GM13976 (cell line): ENCODE measurements around the gene OBP2A.

ENCODE experiments used
- DNase-seq: peaks from one replicate; pipeline ENCODE4 v3.0.0; 2012; ENCODE audit warnings: low spot score
- in situ Hi-C: fragments of 300-500 bp; cut with MboI; formaldehyde crosslinking; loops from one replicate; pipeline ENCODE4 v1.12.0; 2022; ENCODE audit warnings: low sequenced_read_pairs, mixed read lengths, inconsistent platforms; ENCODE audit not compliant: unreplicated experiment
- TF ChIP-seq, protein P1 (sequence below): IDR thresholded peaks from 2 replicates; pipeline ENCODE4 v1.5.1; 2012; ENCODE audit warnings: borderline replicate concordance, mild to moderate bottlenecking; ENCODE audit not compliant: insufficient read depth; ENCODE audit errors: extremely low read depth, missing control alignments, control extremely low read depth

Gene OBP2A

DNA sequence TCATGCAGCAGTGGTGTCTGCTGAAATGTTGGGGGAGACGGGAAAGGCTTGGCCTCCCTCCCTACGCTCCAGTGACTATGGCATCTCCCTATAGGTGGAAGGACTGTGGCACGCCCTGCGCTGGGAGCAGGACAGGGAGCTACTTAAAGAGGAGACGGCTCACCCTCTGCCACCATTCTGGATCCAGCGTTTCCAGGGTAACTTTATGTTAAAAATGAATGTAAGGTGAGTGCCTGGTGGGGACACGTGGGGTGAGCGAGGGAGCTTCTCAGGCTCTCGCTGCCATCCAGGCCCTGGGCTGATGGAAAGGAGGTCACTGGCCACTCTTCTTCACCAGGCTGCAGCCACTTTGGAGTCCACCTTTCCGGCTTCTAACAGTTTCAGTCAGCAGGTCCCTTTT is 31.3 kb downstream of the OBP2A start:
- TF ChIP-seq, protein P1, sequence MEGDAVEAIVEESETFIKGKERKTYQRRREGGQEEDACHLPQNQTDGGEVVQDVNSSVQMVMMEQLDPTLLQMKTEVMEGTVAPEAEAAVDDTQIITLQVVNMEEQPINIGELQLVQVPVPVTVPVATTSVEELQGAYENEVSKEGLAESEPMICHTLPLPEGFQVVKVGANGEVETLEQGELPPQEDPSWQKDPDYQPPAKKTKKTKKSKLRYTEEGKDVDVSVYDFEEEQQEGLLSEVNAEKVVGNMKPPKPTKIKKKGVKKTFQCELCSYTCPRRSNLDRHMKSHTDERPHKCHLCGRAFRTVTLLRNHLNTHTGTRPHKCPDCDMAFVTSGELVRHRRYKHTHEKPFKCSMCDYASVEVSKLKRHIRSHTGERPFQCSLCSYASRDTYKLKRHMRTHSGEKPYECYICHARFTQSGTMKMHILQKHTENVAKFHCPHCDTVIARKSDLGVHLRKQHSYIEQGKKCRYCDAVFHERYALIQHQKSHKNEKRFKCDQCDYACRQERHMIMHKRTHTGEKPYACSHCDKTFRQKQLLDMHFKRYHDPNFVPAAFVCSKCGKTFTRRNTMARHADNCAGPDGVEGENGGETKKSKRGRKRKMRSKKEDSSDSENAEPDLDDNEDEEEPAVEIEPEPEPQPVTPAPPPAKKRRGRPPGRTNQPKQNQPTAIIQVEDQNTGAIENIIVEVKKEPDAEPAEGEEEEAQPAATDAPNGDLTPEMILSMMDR = no peak
- no peak for DNase-seq
- in situ Hi-C loops = no loop called here

DNA sequence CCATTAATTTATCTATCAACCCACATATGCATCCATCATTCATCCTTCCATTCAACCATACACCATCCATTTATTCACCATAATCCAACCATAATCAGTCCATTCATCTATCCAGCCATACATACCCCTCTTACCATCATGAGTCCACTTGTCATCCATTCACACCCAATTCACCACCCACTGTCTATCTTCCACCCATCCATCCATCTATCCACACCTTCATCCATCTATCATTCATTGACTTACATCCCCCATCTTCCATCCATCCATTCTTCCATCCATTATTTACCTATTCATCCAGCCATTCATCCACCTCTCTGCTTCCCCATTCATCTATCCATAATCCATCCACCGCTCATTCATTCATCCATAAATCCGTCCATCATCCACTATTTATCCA is 33.4 kb downstream of the OBP2A start:
- TF ChIP-seq, protein P1 = no peak
- in situ Hi-C loops = no loop called here

DNA sequence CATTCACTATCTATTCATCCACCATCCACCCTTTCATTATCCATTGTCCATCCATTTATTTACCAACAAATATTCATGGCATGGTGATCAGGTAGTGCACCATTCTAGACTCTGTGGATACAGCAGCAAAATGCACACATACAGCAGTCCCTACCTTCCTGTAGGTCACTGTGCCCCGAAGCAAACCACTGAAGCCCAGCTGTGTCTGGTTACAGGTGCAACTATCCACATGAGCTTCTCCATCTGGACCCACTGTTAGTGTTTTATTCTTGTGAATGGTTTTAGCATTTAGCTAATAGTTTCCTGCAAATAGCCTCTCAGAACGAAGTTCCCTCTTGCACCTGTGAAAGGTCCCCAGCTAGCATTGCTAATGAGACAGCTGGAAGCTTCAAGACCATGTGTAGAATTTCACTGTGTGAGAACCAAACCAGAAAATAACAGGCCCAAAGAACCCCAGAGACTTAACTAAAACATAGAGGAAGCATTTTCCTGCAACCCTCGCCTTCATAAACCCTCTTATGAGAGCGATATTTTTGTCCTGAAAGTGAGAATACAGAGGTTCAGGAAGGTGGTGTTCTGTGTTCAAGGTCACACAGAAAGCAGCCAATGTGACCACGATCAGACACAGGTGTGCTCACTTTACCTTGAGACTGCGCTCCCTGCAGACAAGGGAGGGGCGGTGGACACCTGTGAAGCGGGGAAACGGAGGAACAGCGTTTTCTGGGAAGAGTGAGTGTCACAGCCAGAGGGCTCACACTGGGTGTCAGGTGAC is 34.1 kb downstream of the OBP2A start:
- DNase-seq = no peak
- TF ChIP-seq, protein P1 = no peak
- in situ Hi-C loops = no loop called here

More for the DNA sequence above, 33.4 kb downstream of the OBP2A start:
- DNase-seq = no peak

DNA sequence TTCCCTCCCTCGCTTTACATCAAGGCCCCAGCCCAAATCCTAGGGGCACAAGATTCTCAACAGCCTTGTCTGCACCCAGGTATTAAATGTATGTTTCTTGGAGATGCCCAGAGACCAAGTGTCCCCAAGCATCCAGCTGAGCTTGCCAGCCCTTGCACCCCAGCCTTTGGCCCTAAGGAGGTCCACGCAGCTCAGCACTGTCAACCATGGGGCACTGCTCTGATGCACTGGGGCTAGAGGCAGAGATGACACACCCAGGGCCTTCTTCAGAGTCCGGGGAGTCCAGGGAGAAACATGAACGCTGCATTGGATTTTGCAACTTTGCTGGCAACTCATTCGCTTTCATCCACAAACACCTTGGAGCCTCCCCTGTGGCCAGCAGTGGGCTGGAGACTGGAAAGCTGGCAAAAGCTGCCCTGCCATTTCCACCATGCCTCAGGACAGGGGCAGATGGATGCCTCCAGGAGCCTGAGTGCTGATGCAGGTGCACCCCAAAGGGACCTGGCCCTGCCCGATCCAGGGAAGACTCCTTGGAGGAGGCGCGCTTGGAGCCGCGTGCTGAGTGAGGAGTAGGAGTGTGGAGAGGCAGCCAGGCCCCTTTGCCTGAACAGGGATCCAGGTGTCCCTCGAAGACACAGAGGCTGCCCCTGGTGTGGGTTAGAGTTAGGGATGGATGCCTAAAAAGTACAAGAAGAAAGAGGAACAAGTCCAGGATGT is 34.9 kb downstream of the OBP2A start:
- TF ChIP-seq, protein P1 = no peak
- in situ Hi-C loops = no loop called here
- DNase-seq = no peak

DNA sequence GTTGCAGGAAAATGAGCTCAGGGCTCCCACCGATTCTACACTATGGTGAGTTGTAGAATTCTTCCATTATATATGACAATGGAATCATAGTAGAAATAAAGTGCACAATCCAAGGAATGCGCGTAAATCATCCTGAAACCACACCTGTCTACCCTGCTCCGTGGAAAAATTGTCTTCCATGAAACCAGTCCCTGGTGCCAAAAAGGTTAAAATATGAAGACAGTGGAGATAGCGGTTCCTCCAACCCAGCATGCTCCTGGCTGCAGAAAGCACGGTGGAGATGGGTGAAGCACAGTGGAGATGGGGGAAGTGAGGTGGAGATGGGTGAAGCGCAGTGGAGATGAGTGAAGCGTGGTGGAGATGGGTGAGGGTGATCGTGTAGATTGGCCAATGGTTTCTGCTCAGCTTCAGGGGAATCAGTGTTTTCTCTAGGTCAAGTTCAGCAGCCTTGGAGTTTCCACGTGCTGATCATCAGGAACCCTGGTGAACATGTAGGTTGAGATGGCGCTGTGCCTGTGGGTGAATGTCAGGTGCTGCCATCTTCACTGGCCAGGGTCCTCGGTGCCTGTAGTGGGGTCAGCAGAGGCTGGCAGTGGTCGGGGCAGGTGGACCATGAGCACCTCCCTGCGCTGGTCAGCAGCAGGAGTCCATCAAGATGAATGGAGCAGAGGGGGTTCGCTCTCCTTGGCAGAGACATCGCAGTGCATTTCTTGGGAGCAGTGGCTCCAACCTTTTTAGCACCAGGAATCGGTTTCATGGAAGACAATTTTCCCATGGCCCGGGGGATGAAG is 35.9 kb downstream of the OBP2A start:
- in situ Hi-C loops = no loop called here
- TF ChIP-seq, protein P1 = no peak
- no peak for DNase-seq

DNA sequence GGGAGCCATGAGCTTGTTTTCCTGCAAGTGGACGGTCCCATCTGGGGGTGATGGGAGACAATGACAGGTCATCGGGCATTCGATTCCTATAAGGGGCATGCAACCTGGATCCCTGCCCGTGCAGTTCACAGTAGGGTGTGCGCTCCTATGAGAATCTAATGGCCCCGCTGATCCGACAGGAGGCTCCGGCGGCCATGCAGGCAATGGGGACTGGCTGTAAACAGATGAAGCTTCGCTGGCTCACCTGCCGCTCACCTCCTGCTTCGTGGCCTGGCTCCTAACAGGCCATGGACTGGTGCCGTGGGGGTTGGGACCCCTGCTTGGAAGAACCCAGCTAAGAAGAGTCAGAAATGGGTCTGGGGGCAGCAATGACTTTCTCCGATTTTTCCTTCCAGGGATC is 36.6 kb downstream of the OBP2A start:
- DNase-seq = no peak
- in situ Hi-C loops = no loop called here
- TF ChIP-seq, protein P1 = no peak
